Loucy (cell line): ENCODE data around the gene MBD4.

ENCODE experiments used
- H2AFZ ChIP-seq: fragments of 200-600 bp; sonication (generic); 2 replicates; pipeline ENCODE4 v1.6.0; 2016; ENCODE audit warnings: antibody characterized with exemption, mild to moderate bottlenecking, low read length, moderate library complexity
- H3F3A ChIP-seq: fragments of 200-600 bp; 2 replicates; pipeline ENCODE4 v1.6.0; 2016; ENCODE audit warnings: antibody characterized with exemption, low read depth, mild to moderate bottlenecking
- H3K27me3 ChIP-seq: fragments of 200-600 bp; sonication (generic); 2 replicates; pipeline ENCODE4 v1.6.1; 2014; ENCODE audit warnings: low read length, mild to moderate bottlenecking; ENCODE audit not compliant: insufficient read depth, poor library complexity, severe bottlenecking
- H3K36me3 ChIP-seq: fragments of 200-600 bp; sonication (generic); 2 replicates; pipeline ENCODE4 v1.6.1; 2016; ENCODE audit warnings: low read length; ENCODE audit not compliant: insufficient read depth
- H3K4me1 ChIP-seq: fragments of 200-600 bp; sonication (generic); 2 replicates; pipeline ENCODE4 v1.5.1; 2014; ENCODE audit warnings: low read length, mild to moderate bottlenecking; ENCODE audit not compliant: insufficient read depth, poor library complexity, severe bottlenecking
- H3K4me2 ChIP-seq: fragments of 200-600 bp; sonication (generic); 2 replicates; pipeline ENCODE4 v1.6.0; 2014; ENCODE audit warnings: antibody characterized with exemption, low read length, low read depth, mild to moderate bottlenecking; ENCODE audit not compliant: poor library complexity, severe bottlenecking
- H3K4me3 ChIP-seq: fragments of 200-600 bp; sonication (generic); 2 replicates; pipeline ENCODE4 v1.5.1; 2014; ENCODE audit warnings: low read length, mild to moderate bottlenecking, mixed read lengths; ENCODE audit not compliant: poor library complexity, severe bottlenecking
- H3K79me2 ChIP-seq: fragments of 200-600 bp; sonication (generic); 2 replicates; pipeline ENCODE4 v1.6.1; 2014; ENCODE audit warnings: low read length; ENCODE audit not compliant: insufficient read depth
- H3K9ac ChIP-seq: fragments of 200-600 bp; sonication (generic); 2 replicates; pipeline ENCODE4 v1.6.0; 2014; ENCODE audit warnings: mild to moderate bottlenecking, low read depth, low read length, moderate library complexity; ENCODE audit not compliant: poor library complexity, severe bottlenecking
- H3K9me2 ChIP-seq: fragments of 200-600 bp; sonication (generic); replicated peaks from 2 replicates; pipeline ENCODE4 v1.6.1; 2016; ENCODE audit warnings: low read depth, low read length, mixed read lengths
- H3K9me3 ChIP-seq: fragments of 200-600 bp; sonication (generic); 2 replicates; pipeline ENCODE4 v1.6.1; 2014; ENCODE audit warnings: mild to moderate bottlenecking, antibody characterized with exemption, low read length, low read depth; ENCODE audit not compliant: insufficient read depth
- H4K20me1 ChIP-seq: fragments of 200-600 bp; sonication (generic); 2 replicates; pipeline ENCODE4 v1.6.0; 2014; ENCODE audit warnings: antibody characterized with exemption, low read length, mild to moderate bottlenecking; ENCODE audit not compliant: insufficient read depth, poor library complexity, severe bottlenecking
- CTCF ChIP-seq: fragments of 200-600 bp; sonication (generic); conservative IDR thresholded peaks from 2 replicates; pipeline ENCODE4 v1.5.1; 2014; ENCODE audit warnings: mild to moderate bottlenecking, antibody characterized with exemption, low read length
- EZH2phosphoT487 ChIP-seq: fragments of 200-600 bp; IDR thresholded peaks from 2 replicates; pipeline ENCODE4 v1.6.1; 2018; ENCODE audit warnings: antibody characterized with exemption, mild to moderate bottlenecking, moderate library complexity, borderline replicate concordance

Gene MBD4

GRCh38 chr3:129428007-129428375 lies 11.8 kb downstream of the MBD4 start:
- no peak overlapping the region for H3K9ac ChIP-seq
- H3K4me1 ChIP-seq = peaks cover 12% of the 10 kb centered on the region
- no peak overlapping the region for H3K4me3 ChIP-seq

DNA sequence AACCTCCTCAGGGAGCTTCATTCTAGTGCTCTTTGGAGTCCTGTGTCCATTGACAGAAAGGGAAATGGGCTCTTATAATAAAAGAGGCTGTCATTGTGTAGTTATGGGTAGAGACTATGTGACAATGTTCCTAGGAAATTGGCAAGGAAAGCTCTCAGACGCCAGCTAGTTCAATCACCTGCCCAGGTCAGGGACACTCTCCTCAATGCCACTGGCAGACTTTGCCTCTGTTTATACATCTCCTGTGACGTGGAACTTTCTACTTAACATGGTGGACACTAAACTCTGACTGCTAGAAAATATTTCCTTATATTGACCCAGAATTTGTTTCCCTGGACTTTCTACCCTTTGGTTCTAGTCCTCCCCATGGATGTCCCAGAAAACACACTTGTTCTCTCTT lies 14.1 kb downstream of the MBD4 start:
- TF ChIP-seq EZH2phosphoT487 (no peak), CTCF (no peak)
- H3K9me3 ChIP-seq = no peaks in the 10 kb centered on the region
- H3K9ac ChIP-seq = no peak overlapping the region
- H3K27me3 ChIP-seq = no peaks in the 10 kb centered on the region
- peaks cover 12% of the 10 kb centered on the region for H3K4me1 ChIP-seq
- no peaks in the 10 kb centered on the region for H3K79me2 ChIP-seq
- no peaks in the 10 kb centered on the region for H3F3A ChIP-seq
- H3K36me3 ChIP-seq = no peaks in the 10 kb centered on the region; the same call in 1 of the 2 replicates
- H4K20me1 ChIP-seq = no peaks in the 10 kb centered on the region
- H3K4me3 ChIP-seq = no peak overlapping the region
- H2AFZ ChIP-seq = no peak overlapping the region
- H3K9me2 ChIP-seq = no peaks in the 10 kb centered on the region
- H3K4me2 ChIP-seq = peak overlapping the region; percentile 8

More at GRCh38 chr3:129428007-129428375, 11.8 kb downstream of the MBD4 start:
- Histone ChIP-seq H3K9me3 (no peaks in the 10 kb centered on the region), H2AFZ (no peak overlapping the region), H3K9me2 (no peaks in the 10 kb centered on the region), H3F3A (no peaks in the 10 kb centered on the region), H3K4me2 (no peak overlapping the region), H3K79me2 (no peaks in the 10 kb centered on the region), H3K36me3 (peaks cover 20% of the 10 kb centered on the region), H4K20me1 (no peaks in the 10 kb centered on the region), H3K27me3 (no peaks in the 10 kb centered on the region)
- no peak for TF ChIP-seq CTCF
- TF ChIP-seq EZH2phosphoT487 = no peak

GRCh38 chr3:129425213-129425612 lies 14.5 kb downstream of the MBD4 start:
- no peaks in the 10 kb centered on the region for H3K27me3 ChIP-seq
- H2AFZ ChIP-seq = no peak overlapping the region
- H4K20me1 ChIP-seq = no peaks in the 10 kb centered on the region
- H3K4me2 ChIP-seq = peak overlapping the region; percentile 8
- no peak for TF ChIP-seq EZH2phosphoT487
- TF ChIP-seq CTCF = no peak
- no peaks in the 10 kb centered on the region for H3K9me2 ChIP-seq
- H3K4me3 ChIP-seq = no peak overlapping the region
- H3F3A ChIP-seq = no peaks in the 10 kb centered on the region
- no peaks in the 10 kb centered on the region; the same call in 1 of the 2 replicates for H3K36me3 ChIP-seq
- H3K79me2 ChIP-seq = no peaks in the 10 kb centered on the region
- no peaks in the 10 kb centered on the region for H3K9me3 ChIP-seq
- peaks cover 12% of the 10 kb centered on the region for H3K4me1 ChIP-seq
- H3K9ac ChIP-seq = no peak overlapping the region
